ENCODE measurements around the gene KAZALD1.

Gene KAZALD1

DNA sequence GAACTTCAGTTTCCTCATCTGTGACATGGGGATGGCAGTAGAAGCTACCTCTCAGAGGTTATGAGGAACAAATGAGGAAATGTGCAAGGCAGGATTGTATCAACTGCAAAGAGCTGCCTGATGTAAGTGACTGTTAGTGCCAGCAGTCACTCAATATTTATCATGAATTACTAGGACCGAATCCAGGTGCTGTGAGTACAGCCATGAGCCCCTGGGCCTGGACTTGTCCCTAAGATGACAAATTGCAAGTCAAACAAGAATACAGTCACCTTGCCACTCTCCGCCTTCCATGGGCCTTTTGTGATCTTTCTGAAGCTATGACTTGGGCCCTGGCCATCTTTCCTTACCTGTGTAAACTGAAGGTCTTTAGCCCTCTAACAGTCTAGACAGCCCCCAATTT, 41.6 kb downstream of the KAZALD1 start:
- peaks cover 15% of the 10 kb centered on the region for H3K27me3 ChIP-seq (ENCODE audit: control insufficient read depth, insufficient read depth, low read length)
- H3K4me3 ChIP-seq (ENCODE audit: low read length), result no peak overlapping the region
- no peak overlapping the region for H3K27ac ChIP-seq (ENCODE audit: low read depth, low read length)
- H3K9ac ChIP-seq (ENCODE audit: low read length), result no peak overlapping the region
- no peaks in the 10 kb centered on the region for H3K4me1 ChIP-seq (ENCODE audit: control insufficient read depth, insufficient read depth, low read length)
- no peaks in the 10 kb centered on the region for H3K36me3 ChIP-seq (ENCODE audit: control insufficient read depth, insufficient read depth, low read length)

DNA sequence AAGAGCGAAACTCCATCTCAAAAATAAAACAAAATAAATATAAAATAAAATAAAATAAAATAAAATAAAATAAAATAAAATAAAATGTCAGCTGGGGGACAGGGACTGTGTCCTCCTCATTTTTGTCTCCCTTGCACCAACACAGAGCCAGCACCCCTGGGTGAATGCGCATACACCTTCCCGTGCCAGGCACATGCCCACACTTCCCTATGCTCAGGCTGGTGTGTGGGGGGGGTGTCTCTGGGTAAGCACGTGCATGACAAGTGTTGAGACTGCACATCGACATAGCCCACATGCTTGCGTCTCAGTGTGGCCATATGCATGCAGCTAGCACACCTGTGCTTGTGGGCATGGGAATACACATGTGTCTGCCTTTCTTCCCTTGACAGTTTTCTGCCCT, 44.6 kb downstream of the KAZALD1 start:
- no peak overlapping the region for H3K4me3 ChIP-seq (ENCODE audit: low read length)
- H3K27me3 ChIP-seq (ENCODE audit: control insufficient read depth, insufficient read depth, low read length), result peaks cover 11% of the 10 kb centered on the region
- no peaks in the 10 kb centered on the region for H3K36me3 ChIP-seq (ENCODE audit: control insufficient read depth, insufficient read depth, low read length)

DNA sequence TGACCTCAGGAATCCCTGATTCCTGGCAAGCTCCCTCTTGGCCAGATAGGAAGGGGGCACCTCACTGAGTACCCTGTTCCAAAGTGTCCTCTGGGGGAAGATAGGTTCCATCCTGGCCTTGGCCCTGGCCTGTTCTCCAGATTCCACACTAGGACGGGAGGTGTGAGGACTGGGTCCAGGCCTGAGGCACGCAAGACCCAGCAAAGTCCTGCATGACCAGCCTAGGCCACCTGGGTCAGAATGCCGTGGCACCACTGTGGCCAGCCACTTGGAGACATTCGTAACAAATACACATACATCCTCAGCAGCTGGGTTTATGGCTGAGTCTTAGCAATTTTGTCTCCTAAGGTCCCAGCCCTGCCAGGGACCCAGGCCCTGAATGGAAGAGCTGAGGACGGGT, 46.0 kb downstream of the KAZALD1 start:
- no peak overlapping the region for H3K4me3 ChIP-seq (ENCODE audit: low read length)
- H3K36me3 ChIP-seq (ENCODE audit: control insufficient read depth, insufficient read depth, low read length), result no peaks in the 10 kb centered on the region
- H3K4me1 ChIP-seq (ENCODE audit: control insufficient read depth, insufficient read depth, low read length), result no peaks in the 10 kb centered on the region
- no peak overlapping the region for H3K27ac ChIP-seq (ENCODE audit: low read depth, low read length)
- H3K27me3 ChIP-seq (ENCODE audit: control insufficient read depth, insufficient read depth, low read length), result peaks cover 11% of the 10 kb centered on the region
- no peak overlapping the region for H3K9ac ChIP-seq (ENCODE audit: low read length)

More for the DNA sequence above, 44.6 kb downstream of the KAZALD1 start:
- Histone ChIP-seq H3K4me1 (ENCODE audit: control insufficient read depth, insufficient read depth, low read length) (no peaks in the 10 kb centered on the region), H3K27ac (ENCODE audit: low read depth, low read length) (no peak overlapping the region), H3K9ac (ENCODE audit: low read length) (no peak overlapping the region)

DNA sequence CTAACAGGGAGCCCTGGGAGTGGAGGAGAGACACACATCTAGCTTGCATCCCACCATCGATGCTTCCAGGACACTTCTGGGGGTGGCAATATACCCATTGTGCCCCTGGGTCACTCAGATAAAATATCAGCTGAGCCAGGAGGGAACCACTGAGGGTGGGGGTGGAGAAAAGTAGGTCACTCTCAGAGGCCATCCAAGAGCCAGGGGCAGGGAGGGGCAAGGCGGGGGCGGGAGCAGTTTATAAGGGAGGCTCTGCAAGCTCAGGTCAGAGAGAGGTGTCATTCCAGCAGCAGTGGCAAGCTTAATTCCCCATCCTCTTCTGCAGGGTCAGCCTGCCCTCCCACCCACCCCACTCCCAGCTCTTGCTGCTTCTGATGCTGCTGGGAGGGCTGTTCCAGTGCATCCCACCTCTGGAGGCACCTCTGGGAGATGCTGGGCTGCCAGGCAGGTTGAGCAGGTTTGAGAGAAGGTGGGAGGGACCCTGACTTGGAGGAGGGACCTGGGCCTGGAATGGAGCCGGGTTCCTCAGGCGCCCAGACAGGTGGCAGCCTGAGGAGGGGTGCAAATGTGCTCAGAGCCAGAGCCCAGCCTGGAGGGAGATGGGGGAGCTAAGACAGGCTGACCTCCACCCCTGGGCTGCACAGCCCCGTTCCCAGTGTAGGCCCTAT, 49.2 kb downstream of the KAZALD1 start:
- no peaks in the 10 kb centered on the region for H3K4me1 ChIP-seq (ENCODE audit: control insufficient read depth, insufficient read depth, low read length)
- H3K27me3 ChIP-seq (ENCODE audit: control insufficient read depth, insufficient read depth, low read length), result peaks cover 11% of the 10 kb centered on the region
- H3K27ac ChIP-seq (ENCODE audit: low read depth, low read length), result no peak overlapping the region
- no peak overlapping the region for H3K9ac ChIP-seq (ENCODE audit: low read length)
- H3K4me3 ChIP-seq (ENCODE audit: low read length), result no peak overlapping the region
- no peaks in the 10 kb centered on the region for H3K36me3 ChIP-seq (ENCODE audit: control insufficient read depth, insufficient read depth, low read length)

DNA sequence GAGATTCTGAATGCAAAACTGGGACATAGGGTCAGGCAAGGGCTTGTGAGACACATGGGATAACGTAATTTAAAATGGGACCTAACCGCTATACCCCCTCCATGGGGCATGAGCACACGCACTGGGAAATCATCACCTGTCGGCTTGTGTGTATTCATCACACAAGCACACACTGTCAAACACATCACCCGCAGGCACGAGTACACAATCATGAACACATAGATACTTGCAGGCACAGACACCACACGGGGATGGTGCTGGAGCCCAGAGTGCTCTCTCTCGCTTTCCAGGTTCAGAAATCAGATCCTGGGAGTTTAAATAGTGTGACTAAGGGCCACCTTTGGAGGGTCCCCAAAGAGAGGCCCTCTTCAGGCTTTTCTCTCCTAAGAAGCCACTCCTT, 49.8 kb downstream of the KAZALD1 start:
- Histone ChIP-seq H3K4me3 (ENCODE audit: low read length) (no peak overlapping the region), H3K4me1 (ENCODE audit: control insufficient read depth, insufficient read depth, low read length) (no peaks in the 10 kb centered on the region), H3K27me3 (ENCODE audit: control insufficient read depth, insufficient read depth, low read length) (peaks cover 8% of the 10 kb centered on the region), H3K27ac (ENCODE audit: low read depth, low read length) (no peak overlapping the region), H3K36me3 (ENCODE audit: control insufficient read depth, insufficient read depth, low read length) (no peaks in the 10 kb centered on the region), H3K9ac (ENCODE audit: low read length) (no peak overlapping the region)

DNA sequence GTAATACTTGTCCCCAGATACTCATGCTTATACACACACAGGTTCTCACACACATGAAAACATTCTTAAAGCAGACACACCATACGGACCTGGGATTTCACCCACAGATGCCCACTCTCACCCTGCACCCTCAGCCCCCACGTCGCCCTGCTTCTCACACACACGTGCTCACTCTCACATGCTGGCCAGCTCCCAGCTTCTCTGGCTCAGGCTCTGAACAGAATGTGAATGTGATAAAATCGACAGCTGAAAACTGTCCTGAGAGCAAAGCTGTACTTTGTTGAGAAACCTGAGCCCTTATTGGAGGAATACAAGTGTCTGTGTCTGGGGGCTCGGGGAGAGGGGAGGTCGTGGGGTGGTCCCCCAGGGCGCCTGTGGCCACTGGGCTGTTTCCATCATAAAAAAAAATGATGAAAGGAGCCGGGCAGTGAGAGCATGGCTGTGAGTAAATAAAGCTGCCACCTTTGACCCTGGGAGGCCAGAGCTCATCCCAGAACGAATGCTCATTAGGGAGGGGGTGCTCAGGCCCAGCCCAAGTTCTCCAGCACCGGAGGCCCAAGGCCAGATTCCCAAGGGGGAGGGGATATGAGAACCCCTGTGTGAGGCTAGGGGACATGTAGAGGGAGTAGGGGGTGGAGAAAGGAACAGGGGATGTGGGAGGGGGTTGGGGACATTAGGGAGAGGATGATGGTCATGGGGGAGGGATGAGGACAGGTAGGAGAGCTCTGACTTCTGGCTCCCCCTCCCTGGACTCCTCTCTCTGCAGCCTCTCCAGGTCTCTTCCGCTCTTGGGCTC, 51.2 kb downstream of the KAZALD1 start:
- Histone ChIP-seq H3K4me3 (ENCODE audit: low read length) (no peak overlapping the region), H3K27me3 (ENCODE audit: control insufficient read depth, insufficient read depth, low read length) (no peaks in the 10 kb centered on the region), H3K9ac (ENCODE audit: low read length) (no peak overlapping the region), H3K36me3 (ENCODE audit: control insufficient read depth, insufficient read depth, low read length) (no peaks in the 10 kb centered on the region), H3K27ac (ENCODE audit: low read depth, low read length) (no peak overlapping the region), H3K4me1 (ENCODE audit: control insufficient read depth, insufficient read depth, low read length) (no peaks in the 10 kb centered on the region)

DNA sequence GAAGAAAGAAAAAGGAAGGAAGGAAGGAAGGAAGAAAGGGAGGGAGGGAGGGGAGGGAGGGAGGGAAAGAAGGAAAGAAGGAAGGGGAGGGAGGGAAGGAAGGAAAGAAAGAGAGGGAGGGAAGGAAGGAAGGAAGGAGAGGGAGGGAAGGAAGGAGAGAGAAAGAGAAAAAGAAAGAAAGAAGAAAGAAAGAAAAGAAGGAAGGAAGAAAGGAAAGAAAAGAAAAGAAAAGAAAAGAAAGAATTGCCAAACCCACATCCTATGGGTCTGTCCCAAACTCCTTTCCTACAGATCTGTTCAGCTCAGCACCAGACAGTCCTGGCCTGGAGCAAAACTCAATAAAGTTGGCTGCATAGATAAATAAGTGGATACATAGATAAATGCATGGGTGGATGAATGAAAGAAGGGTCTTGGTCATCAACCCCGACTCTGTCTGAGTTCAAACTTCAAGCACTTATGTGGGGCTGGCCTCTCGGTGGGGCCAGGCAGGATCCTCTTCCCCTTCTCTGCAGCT, 52.2 kb downstream of the KAZALD1 start:
- H3K27me3 ChIP-seq (ENCODE audit: control insufficient read depth, insufficient read depth, low read length), result no peaks in the 10 kb centered on the region
- H3K4me3 ChIP-seq (ENCODE audit: low read length), result no peak overlapping the region
- no peak overlapping the region for H3K9ac ChIP-seq (ENCODE audit: low read length)
- no peaks in the 10 kb centered on the region for H3K36me3 ChIP-seq (ENCODE audit: control insufficient read depth, insufficient read depth, low read length)
- no peak overlapping the region for H3K27ac ChIP-seq (ENCODE audit: low read depth, low read length)
- H3K4me1 ChIP-seq (ENCODE audit: control insufficient read depth, insufficient read depth, low read length), result no peaks in the 10 kb centered on the region

DNA sequence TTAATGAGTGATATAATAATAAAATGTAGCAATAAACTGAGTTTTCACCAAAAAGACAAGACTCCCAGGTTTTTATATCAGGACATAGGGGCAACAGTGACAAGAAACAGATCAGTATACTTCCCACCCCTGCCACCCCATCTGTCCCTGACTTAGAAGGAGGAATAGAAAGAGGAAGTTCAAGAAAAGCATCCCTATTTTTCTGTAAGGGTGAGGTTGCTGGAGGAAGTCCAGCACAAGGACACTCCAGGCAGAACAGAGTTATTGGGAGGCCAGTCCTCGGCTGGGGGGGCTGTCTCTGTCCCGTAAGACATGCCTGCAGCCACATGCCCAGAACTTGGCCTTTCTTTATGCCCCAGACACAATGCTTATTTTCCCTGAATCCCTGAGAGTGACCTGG, 52.9 kb downstream of the KAZALD1 start:
- no peak overlapping the region for H3K9ac ChIP-seq (ENCODE audit: low read length)
- H3K36me3 ChIP-seq (ENCODE audit: control insufficient read depth, insufficient read depth, low read length), result no peaks in the 10 kb centered on the region
- H3K27me3 ChIP-seq (ENCODE audit: control insufficient read depth, insufficient read depth, low read length), result peaks cover 2% of the 10 kb centered on the region
- no peaks in the 10 kb centered on the region for H3K4me1 ChIP-seq (ENCODE audit: control insufficient read depth, insufficient read depth, low read length)
- H3K27ac ChIP-seq (ENCODE audit: low read depth, low read length), result no peak overlapping the region
- H3K4me3 ChIP-seq (ENCODE audit: low read length), result no peak overlapping the region
